T follicular helper cell (primary cell): Measurements from ENCODE around the gene MSH4.
A peak's percentile ranks its signal among the peaks of the same experiment; 100 is the strongest.
"Not testable (repeated sequence)": the region's sequence is repeated elsewhere in the genome, so short reads cannot be mapped to it uniquely, and the experiment has no call there.

Source experiments
- DNase-seq: peaks from one replicate; pipeline ENCODE4 v3.0.0-alpha.2; 2020; ENCODE audit warnings: low read depth
- total RNA-seq, 2 experiments: gene quantifications; one replicate each; lab custom pipeline; 2026; lab: John Stamatoyannopoulos, UW

Gene MSH4
- total RNA-seq, result 0.87 to 1.1 reads per million in 2 experiments

GRCh38 chr1:75796376-75797272 lies at the start of gene MSH4:
MSH4 (plus strand) TSS chr1:75796882; CDS start chr1:75796986, 104 bp downstream.
- no peak for DNase-seq

GRCh38 chr1:75757210-75757609 lies 39.5 kb upstream of the MSH4 start:
- not testable (repeated sequence) for DNase-seq

GRCh38 chr1:75758543-75758942 lies 38.1 kb upstream of the MSH4 start:
- not testable (repeated sequence) for DNase-seq

GRCh38 chr1:75764057-75764655 lies 32.5 kb upstream of the MSH4 start:
- no peak for DNase-seq

- no peak for DNase-seq
Measured at GRCh38 chr1:75765697-75766355, 30.9 kb upstream of the MSH4 start.

- DNase-seq, result no peak
Measured at GRCh38 chr1:75768016-75768415, 28.7 kb upstream of the MSH4 start.

GRCh38 chr1:75770761-75771160 lies 25.9 kb upstream of the MSH4 start:
- DNase-seq, result no peak

- DNase-seq, result no peak
Measured at GRCh38 chr1:75771978-75772377, 24.7 kb upstream of the MSH4 start.

GRCh38 chr1:75777812-75778211 lies 18.9 kb upstream of the MSH4 start:
- not testable (repeated sequence) for DNase-seq

- not testable (repeated sequence) for DNase-seq
Measured at GRCh38 chr1:75778694-75779093, 18.0 kb upstream of the MSH4 start.

- DNase-seq, result not testable (repeated sequence)
Measured at GRCh38 chr1:75780183-75780582, 16.5 kb upstream of the MSH4 start.

GRCh38 chr1:75783920-75784319 lies 12.8 kb upstream of the MSH4 start:
- not testable (repeated sequence) for DNase-seq

GRCh38 chr1:75785320-75785982 lies 11.2 kb upstream of the MSH4 start:
- DNase-seq, result no peak

- peak; percentile 88 for DNase-seq
Measured at GRCh38 chr1:75785983-75786853, 10.5 kb upstream of the MSH4 start, which contains the start of gene RABGGTB. RABGGTB (plus strand) TSS chr1:75786256; CDS start chr1:75786272, 16 bp downstream.

- DNase-seq, result no peak
Measured at GRCh38 chr1:75786901-75787493, 9.7 kb upstream of the MSH4 start.

GRCh38 chr1:75787524-75787923 lies 9.2 kb upstream of the MSH4 start:
- DNase-seq, result no peak

GRCh38 chr1:75789988-75790387 lies 6.7 kb upstream of the MSH4 start:
- DNase-seq, result no peak

GRCh38 chr1:75791022-75791421 lies 5.7 kb upstream of the MSH4 start:
- DNase-seq, result no peak

- no peak for DNase-seq
Measured at GRCh38 chr1:75792091-75792490, 4.6 kb upstream of the MSH4 start.

GRCh38 chr1:75794382-75794781 lies 2.3 kb upstream of the MSH4 start:
- DNase-seq, result no peak
